Sigmoid colon (tissue), 4 donors: ENCODE data around the gene ERCC3.

Experiments used
- CTCF ChIP-seq, 4 experiments: fragments of 450-650 bp in 3 of 4; fragments of 200-600 bp in 1 of 4; IDR thresholded peaks; one replicate each; pipeline ENCODE4 v1.5.1; 2016 to 2019; ENCODE audit warnings: antibody characterized with exemption in 4 of 4, mild to moderate bottlenecking in 3 of 4, moderate library complexity in 2 of 4
- POLR2A ChIP-seq, 2 donors: fragments of 450-650 bp; IDR thresholded peaks; one replicate each; pipeline ENCODE4 v1.6.1; 2016; ENCODE audit warnings: antibody characterized with exemption in 2 of 2, mild to moderate bottlenecking in 2 of 2, moderate library complexity in 2 of 2
- POLR2AphosphoS5 ChIP-seq, 4 donors: sonication (generic); formaldehyde crosslinking; IDR thresholded peaks; one replicate each; pipeline ENCODE4 v1.6.1; 2017; ENCODE audit warnings: antibody characterized with exemption in 4 of 4

- TF ChIP-seq CTCF (IDR thresholded peaks at IDR 0.05), result no peak
- no peak for TF ChIP-seq POLR2AphosphoS5 (IDR thresholded peaks at IDR 0.05)
- TF ChIP-seq POLR2A (IDR thresholded peaks at IDR 0.05), result no peak
These were observed 77.4 kb downstream of the ERCC3 start for GRCh38 chr2:127216593-127216992.
